DMS53 (cell line): ENCODE results near the gene OR5H14.
A peak's percentile ranks its signal among the peaks of the same experiment; 100 is the strongest.

Source experiments
- DNase-seq: peaks from one replicate; lab custom pipeline; 2025; lab: John Stamatoyannopoulos, UW

OR5H14 gene

DNA sequence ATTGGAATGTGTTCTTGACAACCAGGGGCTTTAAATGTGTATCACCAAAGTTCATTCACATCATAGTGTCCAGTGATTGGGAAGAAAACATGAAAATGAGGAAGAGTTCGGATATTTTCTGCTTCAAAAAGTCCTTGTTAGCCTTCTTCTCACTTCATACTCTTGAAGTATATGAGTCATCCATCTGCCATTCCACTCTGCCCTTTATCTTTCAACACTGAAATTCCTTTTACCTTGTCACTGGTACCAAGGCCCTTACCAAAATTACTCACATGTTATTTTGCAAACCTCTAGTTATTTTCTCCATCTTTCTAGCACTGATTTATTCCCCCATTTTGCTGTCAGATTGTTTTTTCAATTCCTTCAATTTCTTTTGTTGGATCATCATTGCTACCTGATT lies 51.7 kb downstream of the OR5H14 start:
- DNase-seq: peak; percentile 5
